ENCODE measurements around the gene MOB1A. TPM values are rescaled to one million over a fixed set of nuclear protein-coding genes. Genes with fewer than 3 reads are reported as not detected.

The MOB1A gene
- total and polyA plus RNA-seq, 10 of the 15 experiments (the other 5 are each of a cell fraction or from before 2014, with no cell fraction given): 41.2 to 232 (median 172) TPM

GRCh38 chr2:74119912-74120825, 58.5 kb downstream of the MOB1A start (continued):
- TF ChIP-seq CBX3 (IDR thresholded peaks at IDR 0.05; ENCODE audit: borderline replicate concordance, low read depth): no peak
- no peak for TF ChIP-seq RELA (IDR thresholded peaks at IDR 0.05; ENCODE audit: borderline replicate concordance, partially characterized antibody)
- no peak for TF ChIP-seq MYC (IDR thresholded peaks at IDR 0.05; ENCODE audit: insufficient read depth, insufficient read length, insufficient replicate concordance, low read length, severe bottlenecking)
- TF ChIP-seq POLR2A (IDR thresholded peaks at IDR 0.05; ENCODE audit: low read depth, low read length): peak; percentile 95
- peak; percentile 75; the same call in 1 of the 2 replicates for TF ChIP-seq ZNF207 (IDR thresholded peaks at IDR 0.05; ENCODE audit: borderline replicate concordance)
- TF ChIP-seq ASH2L (IDR thresholded peaks at IDR 0.05; ENCODE audit: borderline replicate concordance, low read depth): peak; percentile 81; the same call in 1 of the 2 replicates
- TF ChIP-seq EGR1 (IDR thresholded peaks at IDR 0.05; ENCODE audit: borderline replicate concordance in 1 of 2, low read depth in 2 of 2, low read length in 2 of 2): peak in 1 of 2 experiments; percentile 88; a peak in 2 of 3 replicates
- TF ChIP-seq MTA2 (IDR thresholded peaks at IDR 0.05; ENCODE audit: low read depth): no peak
- no peak for TF ChIP-seq ZNF274 (IDR thresholded peaks at IDR 0.05; ENCODE audit: insufficient read depth, insufficient read length)
- TF ChIP-seq, protein P1, sequence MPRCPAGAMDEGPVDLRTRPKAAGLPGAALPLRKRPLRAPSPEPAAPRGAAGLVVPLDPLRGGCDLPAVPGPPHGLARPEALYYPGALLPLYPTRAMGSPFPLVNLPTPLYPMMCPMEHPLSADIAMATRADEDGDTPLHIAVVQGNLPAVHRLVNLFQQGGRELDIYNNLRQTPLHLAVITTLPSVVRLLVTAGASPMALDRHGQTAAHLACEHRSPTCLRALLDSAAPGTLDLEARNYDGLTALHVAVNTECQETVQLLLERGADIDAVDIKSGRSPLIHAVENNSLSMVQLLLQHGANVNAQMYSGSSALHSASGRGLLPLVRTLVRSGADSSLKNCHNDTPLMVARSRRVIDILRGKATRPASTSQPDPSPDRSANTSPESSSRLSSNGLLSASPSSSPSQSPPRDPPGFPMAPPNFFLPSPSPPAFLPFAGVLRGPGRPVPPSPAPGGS (IDR thresholded peaks at IDR 0.05; ENCODE audit: borderline replicate concordance, insufficient read depth, low read depth, low read length, poor library complexity, severe bottlenecking): no peak
- TF ChIP-seq MAX (IDR thresholded peaks at IDR 0.05; ENCODE audit: low read depth, low read length): peak; percentile 68; the same call in 1 of the 2 replicates
- TF ChIP-seq CHD1 (IDR thresholded peaks at IDR 0.05; ENCODE audit: low read depth, low read length): no peak
- no peak for TF ChIP-seq SUZ12 (IDR thresholded peaks at IDR 0.05; ENCODE audit: unreplicated experiment)
- 0 out of 2 replicates have a peak, but pooled peaks have one; percentile 71 for TF ChIP-seq HDGF (IDR thresholded peaks at IDR 0.05)
- peak; percentile 91; the same call in 1 of the 2 replicates for TF ChIP-seq CBX5 (IDR thresholded peaks at IDR 0.05; ENCODE audit: low read depth)
- TF ChIP-seq TCF7 (IDR thresholded peaks at IDR 0.05; ENCODE audit: borderline replicate concordance): no peak
- peak in 1 of 2 experiments; percentile 50; a peak in 1 of 4 replicates for TF ChIP-seq ETV6 (conservative IDR thresholded peaks at IDR 0.05 in 1 of 2, IDR thresholded peaks at IDR 0.05 in 1 of 2; ENCODE audit: borderline replicate concordance in 1 of 2, low read depth in 1 of 2)
- peak; percentile 96 for TF ChIP-seq ZBTB40 (IDR thresholded peaks at IDR 0.05; ENCODE audit: borderline replicate concordance)
- no peak for TF ChIP-seq USF2 (IDR thresholded peaks at IDR 0.05; ENCODE audit: borderline replicate concordance, low read depth, low read length)
- TF ChIP-seq JUNB (IDR thresholded peaks at IDR 0.05): no peak
- TF ChIP-seq LARP7 (IDR thresholded peaks at IDR 0.05): peak; percentile 97
- peak; percentile 20; the same call in 1 of the 2 replicates for TF ChIP-seq TARDBP (IDR thresholded peaks at IDR 0.05; ENCODE audit: borderline replicate concordance)
- TF ChIP-seq SREBF2 (IDR thresholded peaks at IDR 0.05; ENCODE audit: low read length): no peak
- TF ChIP-seq IRF4 (IDR thresholded peaks at IDR 0.05; ENCODE audit: low read depth, low read length): no peak

Measured in GM12878 (cell line).